ENCODE data around the gene MMP13.

DNA sequence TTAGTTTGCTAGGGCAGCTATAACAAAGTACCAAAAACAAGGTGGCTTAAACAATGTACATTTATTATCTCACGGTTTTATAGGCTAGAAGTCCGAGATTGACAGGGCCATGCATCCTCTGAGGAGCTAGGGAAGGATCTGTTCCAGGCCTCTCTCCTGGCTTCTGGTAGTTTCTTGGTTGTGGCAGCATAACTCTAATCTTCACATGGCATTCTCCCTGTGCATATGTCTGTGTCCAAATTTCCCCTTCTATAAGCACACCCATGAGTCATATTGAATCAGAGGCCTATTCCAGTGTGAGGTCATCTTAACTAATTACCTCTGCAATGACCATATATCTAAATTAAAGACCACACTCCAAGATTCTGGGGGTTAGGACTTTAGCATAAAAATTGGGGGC, 31.3 kb upstream of the MMP13 start:
- TF ChIP-seq ZBTB17 (CRISPR knock-in tag; IDR thresholded peaks at IDR 0.05): no peak
- TF ChIP-seq NFIX (CRISPR knock-in tag; IDR thresholded peaks at IDR 0.05; ENCODE audit: low read depth): no peak
- no peak for TF ChIP-seq DMBX1 (CRISPR knock-in tag; IDR thresholded peaks at IDR 0.05; ENCODE audit: borderline replicate concordance)
- no peak for TF ChIP-seq U2AF1 (optimal IDR thresholded peaks at IDR 0.05; ENCODE audit: low read depth, low read length)
- TF ChIP-seq, protein P1, sequence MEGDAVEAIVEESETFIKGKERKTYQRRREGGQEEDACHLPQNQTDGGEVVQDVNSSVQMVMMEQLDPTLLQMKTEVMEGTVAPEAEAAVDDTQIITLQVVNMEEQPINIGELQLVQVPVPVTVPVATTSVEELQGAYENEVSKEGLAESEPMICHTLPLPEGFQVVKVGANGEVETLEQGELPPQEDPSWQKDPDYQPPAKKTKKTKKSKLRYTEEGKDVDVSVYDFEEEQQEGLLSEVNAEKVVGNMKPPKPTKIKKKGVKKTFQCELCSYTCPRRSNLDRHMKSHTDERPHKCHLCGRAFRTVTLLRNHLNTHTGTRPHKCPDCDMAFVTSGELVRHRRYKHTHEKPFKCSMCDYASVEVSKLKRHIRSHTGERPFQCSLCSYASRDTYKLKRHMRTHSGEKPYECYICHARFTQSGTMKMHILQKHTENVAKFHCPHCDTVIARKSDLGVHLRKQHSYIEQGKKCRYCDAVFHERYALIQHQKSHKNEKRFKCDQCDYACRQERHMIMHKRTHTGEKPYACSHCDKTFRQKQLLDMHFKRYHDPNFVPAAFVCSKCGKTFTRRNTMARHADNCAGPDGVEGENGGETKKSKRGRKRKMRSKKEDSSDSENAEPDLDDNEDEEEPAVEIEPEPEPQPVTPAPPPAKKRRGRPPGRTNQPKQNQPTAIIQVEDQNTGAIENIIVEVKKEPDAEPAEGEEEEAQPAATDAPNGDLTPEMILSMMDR (IDR thresholded peaks at IDR 0.05 in 2 of 3, conservative IDR thresholded peaks at IDR 0.05 in 1 of 3; ENCODE audit: insufficient read depth in 2 of 3, low read depth in 1 of 3, low read length in 3 of 3): no peak
- no peak for TF ChIP-seq SETDB1 (IDR thresholded peaks at IDR 0.05; ENCODE audit: low read length)
- TF ChIP-seq EHMT2 (IDR thresholded peaks at IDR 0.05): no peak
- TF ChIP-seq MBD1 (CRISPR knock-in tag; IDR thresholded peaks at IDR 0.05): no peak
- no peak for TF ChIP-seq ZC3H8 (IDR thresholded peaks at IDR 0.05)
- TF ChIP-seq TEAD2 (tag; IDR thresholded peaks at IDR 0.05): no peak

Data from K562 (cell line).